Caki2 (cell line): ENCODE measurements around the gene OSBPL5. TPM values are rescaled to one million over a fixed set of nuclear protein-coding genes. Genes with fewer than 3 reads are reported as not detected.

Experiments
- DNase-seq: peaks from one replicate; pipeline ENCODE4 v3.0.0-alpha.2; 2015; ENCODE audit warnings: low read depth
- in situ Hi-C: cut with HindIII; loops from 2 replicates; pipeline ENCODE4 v1.10.0; 2016; ENCODE audit warnings: low sequenced_read_pairs, low pct_unique_long_range_greater_than_20kb, mixed read lengths
- total RNA-seq: library from RNA; depleted of rRNA; stranded (reverse); fragments of >200 nt; shearing (Covaris generic); gene quantifications from 2 replicates; pipeline ENCODE4 v1.2.3, GENCODE V29; 2014; ENCODE audit warnings: low replicate concordance; rRNA removed

The OSBPL5 gene
- 11.2 and 12.2 TPM in 2 replicates for total RNA-seq

GRCh38 chr11:3165152-3165705 is at the start of gene OSBPL5:
Gene OSBPL5 (minus strand): TSS chr11:3165310. CDS start chr11:3129148, 36,162 bp downstream.
- in situ Hi-C loops = no loop called here
- peak; percentile 37 for DNase-seq

- no peak for DNase-seq
- in situ Hi-C loops = no loop called here
Observed at GRCh38 chr11:3214420-3214699, 49.2 kb upstream of the OSBPL5 start.

- in situ Hi-C loops = no loop called here
- no peak for DNase-seq
Observed at GRCh38 chr11:3213659-3214419, 48.7 kb upstream of the OSBPL5 start.

GRCh38 chr11:3208272-3208671 is 43.2 kb upstream of the OSBPL5 start:
- DNase-seq = no peak
- in situ Hi-C loops = no loop called here

- DNase-seq = no peak
- in situ Hi-C loops = no loop called here
Observed at GRCh38 chr11:3207526-3208189, 42.5 kb upstream of the OSBPL5 start.

- in situ Hi-C loops = no loop called here
Observed at GRCh38 chr11:3206922-3207204, 41.8 kb upstream of the OSBPL5 start.

GRCh38 chr11:3206156-3206921 is 41.2 kb upstream of the OSBPL5 start:
- in situ Hi-C loops = no loop called here
- DNase-seq = no peak

More at GRCh38 chr11:3206922-3207204, 41.8 kb upstream of the OSBPL5 start:
- DNase-seq = no peak

- no peak for DNase-seq
- in situ Hi-C loops = no loop called here
Observed at GRCh38 chr11:3205261-3206155, 40.4 kb upstream of the OSBPL5 start.

- in situ Hi-C loops = no loop called here
- DNase-seq = no peak
Observed at GRCh38 chr11:3204141-3205015, 39.3 kb upstream of the OSBPL5 start.

GRCh38 chr11:3203221-3204043 is 38.3 kb upstream of the OSBPL5 start:
- no peak for DNase-seq
- in situ Hi-C loops = no loop called here

- in situ Hi-C loops = no loop called here
- no peak for DNase-seq
Observed at GRCh38 chr11:3202759-3203158, 37.6 kb upstream of the OSBPL5 start.

GRCh38 chr11:3202305-3202704 is 37.2 kb upstream of the OSBPL5 start:
- in situ Hi-C loops = no loop called here
- no peak for DNase-seq

- in situ Hi-C loops = no loop called here
- no peak for DNase-seq
Observed at GRCh38 chr11:3201677-3202181, 36.6 kb upstream of the OSBPL5 start.

- in situ Hi-C loops = no loop called here
- no peak for DNase-seq
Observed at GRCh38 chr11:3201112-3201581, 36.0 kb upstream of the OSBPL5 start.

GRCh38 chr11:3200388-3201111 is 35.4 kb upstream of the OSBPL5 start:
- in situ Hi-C loops = no loop called here

More at GRCh38 chr11:3200388-3201111, 35.4 kb upstream of the OSBPL5 start:
- DNase-seq = no peak
